Measurements from ENCODE around the gene NKTR.

- no peak for TF ChIP-seq EZH2 (IDR thresholded peaks at IDR 0.05; ENCODE audit: insufficient read depth, low read length)
- no peak for TF ChIP-seq CTCF (IDR thresholded peaks at IDR 0.05; ENCODE audit: insufficient read depth, low read depth, low read length)
Measured at GRCh38 chr3:42655980-42656679, 55.6 kb downstream of the NKTR start.
